Stimulated activated CD4-positive, alpha-beta T cell treated with anti-CD3 and anti-CD28 coated beads, Interleukin-12 subunit alpha, Interleukin-12 subunit beta, amount 100 ng/mL, for 48 hours (primary cell): ENCODE data around the gene TAF13.
"Not testable (repeated sequence)": the region's sequence is repeated elsewhere in the genome, so short reads cannot be mapped to it uniquely, and the experiment has no call there.

ENCODE experiments used
- DNase-seq, 3 donors: peaks; one replicate each; pipeline ENCODE4 v3.0.0-alpha.2; 2020; ENCODE audit warnings: low read depth in 2 of 3, low spot score in 1 of 3

The TAF13 gene

DNA sequence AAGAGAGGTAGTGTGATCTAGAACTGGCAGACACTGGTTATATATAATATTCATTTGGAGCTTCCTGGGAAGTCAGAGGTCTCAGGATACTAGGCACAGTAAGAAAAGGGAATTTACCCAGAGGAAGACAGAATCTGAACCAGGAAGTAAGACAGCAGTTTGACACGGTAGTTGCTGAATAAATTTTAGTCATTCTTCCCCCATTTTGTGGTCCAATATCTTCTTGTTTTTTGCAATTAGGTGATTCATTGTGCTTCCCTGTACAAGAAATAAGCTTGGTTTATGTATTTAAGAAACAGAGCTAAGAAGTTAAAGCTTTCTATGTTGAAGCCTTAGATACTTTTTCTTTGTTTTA, 16.0 kb upstream of the TAF13 start:
- DNase-seq: no peak

DNA sequence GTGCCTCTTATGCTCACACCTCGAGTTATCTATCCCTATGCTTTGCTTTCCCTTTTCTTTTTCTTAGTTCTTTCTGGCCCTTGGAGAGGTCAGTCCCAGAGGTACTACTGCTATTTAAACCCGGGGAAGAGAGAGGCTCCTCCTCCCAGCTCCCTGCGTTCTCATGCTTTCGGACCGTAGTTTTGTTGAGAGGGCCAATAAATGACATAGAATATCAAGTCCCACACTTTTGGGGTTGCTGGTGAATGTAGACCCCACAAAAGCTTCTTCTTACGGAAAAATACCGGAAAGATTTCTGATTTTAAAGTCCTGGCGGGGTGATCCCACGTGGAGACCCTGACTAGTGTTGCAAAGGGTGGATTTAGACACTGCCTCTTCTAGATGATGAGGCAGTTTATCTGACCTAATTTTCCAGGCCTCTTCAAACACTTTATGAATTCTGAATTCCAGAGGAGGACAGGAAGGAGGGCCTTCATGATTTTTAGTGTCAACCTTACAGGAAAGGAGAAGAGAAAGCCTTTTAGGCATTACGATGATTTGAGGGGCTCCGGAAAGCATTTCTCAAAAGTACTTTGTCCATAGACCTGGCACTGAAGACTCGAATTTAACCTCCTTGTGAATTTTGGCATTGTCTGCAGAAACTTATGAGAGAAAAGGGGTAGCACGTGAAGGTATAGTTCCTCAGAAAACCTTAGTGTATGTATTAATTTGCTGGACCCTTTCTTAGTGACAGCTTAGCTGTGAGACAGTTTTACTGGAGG, 15.5 kb upstream of the TAF13 start:
- DNase-seq: peak in 1 of 3 donors; percentile 24

GRCh38 chr1:109090196-109091077, 14.6 kb upstream of the TAF13 start, which contains the start of gene TMEM167B:
TSS of gene TMEM167B (plus strand) at chr1:109090764. CDS start at chr1:109090873, 109 bp downstream.
- DNase-seq: peak; percentile 78 to 83 (median 82)

DNA sequence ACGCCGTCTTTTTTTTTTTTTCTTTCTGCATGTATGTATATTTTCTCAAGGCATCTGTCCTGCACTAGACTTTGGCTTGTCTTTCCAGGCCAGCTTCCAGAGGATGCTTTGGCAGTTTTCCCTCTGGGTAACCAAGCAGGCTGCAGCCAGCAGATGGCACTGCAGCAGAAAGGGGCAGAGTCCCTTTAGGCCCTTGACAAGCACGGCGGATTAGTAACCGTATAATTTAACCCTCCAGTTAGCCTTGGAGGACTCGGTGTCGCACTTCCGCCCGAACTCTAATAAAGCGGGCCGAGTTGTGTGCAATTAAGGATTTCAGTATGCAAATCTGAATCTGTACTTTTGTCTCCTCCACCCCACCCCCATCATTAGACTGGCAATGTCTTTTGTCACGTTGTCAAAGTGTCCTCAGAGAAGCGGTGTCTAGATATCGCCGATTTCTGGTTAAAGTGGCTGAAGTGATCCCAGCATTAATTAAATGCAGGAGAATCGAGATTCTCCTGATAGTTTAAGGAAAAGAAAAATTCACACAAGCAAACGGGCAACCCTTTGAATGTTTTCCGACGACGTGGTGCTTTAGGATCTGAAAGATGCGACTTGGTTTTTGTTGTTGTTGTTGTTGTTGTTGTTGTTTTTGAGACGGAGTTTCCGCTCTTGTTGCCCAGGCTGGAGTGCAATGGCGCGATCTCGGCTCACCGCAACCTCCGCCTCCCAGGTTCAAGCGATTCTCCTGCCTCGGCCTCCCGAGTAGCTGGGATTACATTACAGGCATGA, 13.6 kb upstream of the TAF13 start:
- DNase-seq: peak in 2 of 3 donors; percentile 46 to 48

- DNase-seq: no peak
Measured at GRCh38 chr1:109084563-109085517, 9.0 kb upstream of the TAF13 start.

GRCh38 chr1:109083923-109084322, 8.1 kb upstream of the TAF13 start:
- DNase-seq: no peak

GRCh38 chr1:109083501-109083900, 7.7 kb upstream of the TAF13 start:
- DNase-seq: no peak

DNA sequence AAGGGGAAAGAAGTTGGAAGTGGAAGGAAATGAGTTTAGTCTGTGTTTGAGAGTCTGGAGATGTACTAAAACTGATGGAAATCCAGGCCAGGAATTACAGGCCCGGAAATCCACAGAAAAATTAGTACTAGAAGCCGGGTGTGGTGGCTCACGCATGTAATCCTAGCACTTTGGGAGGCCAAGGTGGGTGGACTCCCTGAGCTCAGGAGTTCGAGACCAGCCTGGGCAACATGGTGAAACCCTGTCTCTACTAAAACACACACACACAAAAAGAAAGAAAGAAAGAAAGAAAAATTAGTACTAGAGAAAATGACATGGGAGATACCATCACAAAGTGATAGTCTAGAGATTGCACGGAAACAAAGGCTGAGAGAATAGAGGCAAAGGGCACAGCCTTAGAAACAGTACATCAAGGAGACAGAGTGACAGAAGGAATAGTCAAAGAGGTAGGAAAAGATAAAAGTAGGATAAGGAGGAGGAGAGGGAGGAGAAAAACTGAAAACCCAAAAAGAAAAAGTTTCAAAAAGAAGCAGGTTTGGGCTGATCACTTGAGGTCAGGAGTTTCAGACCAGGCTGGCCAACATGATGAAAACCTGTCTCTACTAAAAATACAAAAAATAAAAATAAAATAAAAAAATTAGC, 4.8 kb upstream of the TAF13 start:
- DNase-seq: no peak

DNA sequence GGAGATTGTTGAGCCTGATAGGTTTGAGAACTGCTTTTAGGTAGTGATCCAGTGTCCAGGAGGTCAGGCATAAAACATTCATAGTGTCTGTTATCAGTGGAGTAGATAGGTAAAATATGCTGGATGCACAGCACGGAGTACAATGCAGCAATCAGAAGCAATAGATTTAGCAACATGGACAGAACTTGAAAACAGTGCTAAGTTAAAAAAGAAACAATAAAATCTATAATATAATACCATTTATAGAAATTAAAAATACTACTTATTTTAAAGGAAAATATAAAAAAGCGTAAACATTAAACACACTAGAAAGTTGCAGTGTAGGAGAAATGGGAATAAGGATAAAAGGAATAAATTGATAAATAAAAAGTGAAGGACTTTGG, 3.4 kb upstream of the TAF13 start:
- no peak for DNase-seq

GRCh38 chr1:109078317-109078716, 2.5 kb upstream of the TAF13 start:
- DNase-seq: no peak

GRCh38 chr1:109069294-109069693, 6.5 kb downstream of the TAF13 start:
- no peak for DNase-seq

DNA sequence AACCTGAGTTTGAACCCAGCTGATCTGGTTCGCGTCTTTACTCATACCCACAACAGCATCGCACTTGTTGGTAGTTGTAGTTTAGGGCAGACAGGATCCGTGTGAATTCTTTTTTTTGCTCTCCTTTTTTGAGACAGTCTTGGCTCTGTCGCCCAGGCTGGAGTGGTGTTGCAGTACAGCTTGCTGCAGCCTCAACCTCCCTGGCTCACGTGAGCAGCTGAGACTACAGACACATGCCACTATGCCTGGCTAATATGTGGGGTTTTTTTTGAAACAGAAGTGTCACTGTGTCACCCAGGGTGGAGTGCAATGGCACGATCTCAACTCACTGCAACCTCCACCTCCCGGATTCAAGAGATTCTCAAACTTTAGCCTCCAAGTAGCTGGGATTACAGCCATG, 7.9 kb downstream of the TAF13 start:
- no peak for DNase-seq

DNA sequence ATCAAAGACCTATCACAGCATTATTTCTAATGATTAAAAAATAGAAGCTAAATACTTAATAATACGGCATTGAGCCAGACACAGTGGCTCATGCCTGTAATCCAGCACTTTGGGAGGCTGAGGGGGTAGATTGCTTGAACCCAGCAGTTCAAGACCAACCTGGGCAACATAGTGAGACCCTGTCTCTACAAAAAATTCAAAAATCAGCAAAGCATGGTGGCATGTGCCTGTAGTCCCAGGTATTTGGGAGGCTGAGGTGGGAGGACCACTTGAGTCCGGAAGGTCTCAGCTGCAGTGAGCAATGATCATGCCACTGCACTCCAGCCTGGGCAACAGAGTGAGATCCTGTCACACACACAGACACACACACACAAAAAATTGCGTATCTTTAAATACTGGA, 10.7 kb downstream of the TAF13 start:
- DNase-seq: no peak

DNA sequence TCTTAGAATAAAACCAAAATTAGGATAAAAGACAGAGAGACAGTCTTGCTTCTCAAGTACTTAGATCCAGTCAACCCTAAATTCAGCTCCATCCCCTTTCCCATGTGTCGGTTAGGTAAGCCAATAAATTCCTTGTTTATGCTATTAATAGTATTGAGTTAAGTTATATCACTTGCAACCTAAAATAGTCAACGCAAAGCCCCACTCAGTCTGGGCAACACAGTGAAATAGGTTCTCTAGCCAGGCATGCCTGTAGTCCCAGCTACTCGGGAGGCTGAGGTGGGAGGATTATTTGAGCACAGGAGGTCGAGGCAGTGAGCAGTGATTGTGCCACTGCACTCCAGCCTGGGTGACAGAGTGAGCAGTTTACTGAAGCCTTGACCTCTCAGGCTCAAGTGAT, 14.6 kb downstream of the TAF13 start:
- no peak for DNase-seq

GRCh38 chr1:109060707-109061106, 15.1 kb downstream of the TAF13 start:
- DNase-seq: no peak

- DNase-seq: no peak
Measured at GRCh38 chr1:109059026-109059425, 16.8 kb downstream of the TAF13 start.

GRCh38 chr1:109056064-109056463, 19.7 kb downstream of the TAF13 start:
- no peak for DNase-seq

GRCh38 chr1:109052145-109052544, 23.7 kb downstream of the TAF13 start:
- DNase-seq: not testable (repeated sequence)

- DNase-seq: no peak
Measured at GRCh38 chr1:109050228-109050995, 25.4 kb downstream of the TAF13 start.
